HL-60/S4 (cell line): ENCODE measurements around the gene TRPC3.

Experiments used
- in situ Hi-C: fragments of 300-500 bp; cut with MboI; formaldehyde crosslinking; loops from 2 replicates; pipeline ENCODE4 v1.14.3; 2022; ENCODE audit warnings: low sequenced_read_pairs

Gene TRPC3

DNA sequence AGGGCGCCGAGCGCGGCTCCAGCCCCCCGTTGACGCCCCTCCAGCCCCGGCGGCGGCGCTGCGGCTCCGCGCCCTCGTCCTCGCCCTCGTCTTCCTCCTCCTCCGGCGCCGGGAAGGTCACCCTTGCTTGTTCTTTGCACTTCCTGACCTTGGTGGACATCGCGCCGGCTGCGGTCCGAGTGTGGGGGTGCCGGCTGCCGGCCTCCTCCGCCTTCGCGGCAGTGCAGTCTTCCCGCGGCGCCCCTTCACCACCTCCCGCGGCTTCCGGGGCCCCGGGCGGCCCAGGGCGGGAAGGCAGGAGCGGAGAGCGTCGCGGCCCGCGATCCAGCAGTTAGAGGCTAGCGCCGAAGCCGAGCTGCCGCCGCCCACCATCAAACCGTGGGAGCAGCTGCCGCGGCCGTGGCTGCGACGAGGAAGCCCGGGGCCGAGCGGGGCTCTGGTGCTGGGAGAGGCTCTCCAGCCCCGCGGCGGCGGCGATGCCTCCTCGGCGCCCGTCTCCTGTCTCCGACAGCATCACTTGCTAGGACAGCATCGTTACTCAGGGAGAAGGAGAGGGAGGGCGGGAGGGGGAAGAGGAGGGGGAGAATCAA is at the start of gene TRPC3:
Gene TRPC3 (minus strand): TSS at position 540 of the 590 bp plus-strand sequence. CDS start 380 bp downstream, at position 160.
- in situ Hi-C loops: no loop called here

DNA sequence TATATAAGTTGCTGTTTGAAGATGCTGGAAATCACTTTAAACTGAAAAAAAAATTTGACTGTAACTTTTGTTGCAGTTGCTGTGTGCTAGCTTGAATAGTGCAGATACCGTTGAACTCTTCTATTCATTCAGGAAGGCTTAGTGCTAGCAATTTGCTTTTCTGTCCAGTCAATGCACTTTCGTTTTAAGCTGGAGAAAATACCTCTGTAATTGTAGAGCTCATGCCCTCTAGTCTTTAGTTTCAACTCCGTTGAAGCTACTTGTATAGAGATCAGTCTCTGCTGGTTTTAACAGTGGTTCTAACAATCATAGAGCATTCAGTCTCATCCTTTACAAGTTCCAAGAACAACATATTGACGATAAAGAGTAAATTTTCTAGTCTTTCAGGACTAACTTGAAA is 49.0 kb upstream of the TRPC3 start:
- in situ Hi-C loops: no loop called here

DNA sequence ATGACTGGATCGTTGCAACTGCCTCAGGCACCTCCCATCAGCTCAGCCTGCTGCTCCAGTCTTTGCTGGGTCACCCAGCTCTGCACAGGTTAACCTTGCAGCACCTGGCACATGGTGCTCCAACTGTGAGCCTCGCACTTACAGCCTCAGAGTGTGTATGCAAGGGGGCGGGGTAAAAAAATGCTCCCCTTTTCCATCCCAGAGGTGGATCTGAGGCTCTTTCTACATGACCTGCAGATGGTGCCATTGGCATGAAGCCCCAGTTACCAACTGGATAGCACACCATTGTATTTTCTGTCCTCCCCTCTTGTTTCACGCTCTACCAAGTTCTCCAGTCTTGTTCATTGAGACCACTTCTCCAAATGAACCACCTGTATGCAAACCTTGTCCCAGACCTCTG is 46.2 kb upstream of the TRPC3 start:
- in situ Hi-C loops: no loop called here

DNA sequence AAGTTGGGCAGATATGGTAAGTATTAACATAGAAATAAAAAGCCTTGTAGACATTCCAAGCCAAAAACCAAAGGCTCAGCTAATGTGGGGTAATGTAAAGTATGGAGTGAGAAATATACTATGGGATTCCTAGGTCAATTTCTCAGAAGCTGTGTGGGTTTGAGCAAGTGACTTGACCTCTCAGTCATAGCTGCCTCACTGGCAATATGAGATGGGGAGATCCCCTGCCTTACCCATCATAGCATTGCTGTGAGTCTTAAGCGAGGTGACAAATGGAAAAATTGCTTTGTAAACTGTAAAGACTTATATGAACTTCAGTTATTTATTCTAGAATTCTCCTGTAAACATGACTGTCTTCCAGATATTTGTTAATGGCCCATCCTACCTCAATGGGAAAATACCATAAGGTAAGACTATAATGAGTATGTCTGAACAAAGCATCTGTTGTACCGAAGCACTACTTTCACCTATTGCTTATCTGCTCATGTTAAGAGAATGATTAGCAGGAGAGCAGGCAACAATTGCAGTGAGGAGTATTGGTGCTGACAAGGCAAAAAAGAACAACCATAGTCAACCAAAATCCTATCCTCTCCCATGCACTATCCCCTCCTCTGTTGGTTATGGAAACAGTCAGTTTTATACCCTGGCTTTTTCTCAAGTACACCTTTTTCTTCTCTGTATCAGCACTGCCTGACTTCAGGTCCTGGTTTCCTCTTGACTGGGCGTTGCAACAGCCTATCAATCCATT is 44.1 kb upstream of the TRPC3 start:
- in situ Hi-C loops: no loop called here

DNA sequence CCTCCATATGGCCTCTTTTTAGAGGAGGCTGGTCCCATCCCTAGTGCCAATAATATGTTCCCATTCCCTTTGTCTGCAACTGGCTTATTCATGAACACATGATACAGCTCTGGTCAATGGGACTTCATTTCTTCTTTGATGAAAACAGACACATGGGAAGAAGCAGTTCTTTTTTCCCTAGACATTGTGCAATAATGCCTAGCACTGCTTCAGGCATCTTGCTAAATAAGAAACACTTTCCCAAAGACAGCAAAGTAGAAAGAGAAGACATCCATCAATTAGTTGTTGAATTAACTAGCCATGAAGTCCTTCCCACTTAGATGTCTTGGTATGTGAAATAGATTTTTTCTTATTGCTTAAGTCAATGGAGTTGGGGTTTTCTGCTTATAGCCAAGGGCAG is 40.1 kb upstream of the TRPC3 start:
- in situ Hi-C loops: no loop called here

DNA sequence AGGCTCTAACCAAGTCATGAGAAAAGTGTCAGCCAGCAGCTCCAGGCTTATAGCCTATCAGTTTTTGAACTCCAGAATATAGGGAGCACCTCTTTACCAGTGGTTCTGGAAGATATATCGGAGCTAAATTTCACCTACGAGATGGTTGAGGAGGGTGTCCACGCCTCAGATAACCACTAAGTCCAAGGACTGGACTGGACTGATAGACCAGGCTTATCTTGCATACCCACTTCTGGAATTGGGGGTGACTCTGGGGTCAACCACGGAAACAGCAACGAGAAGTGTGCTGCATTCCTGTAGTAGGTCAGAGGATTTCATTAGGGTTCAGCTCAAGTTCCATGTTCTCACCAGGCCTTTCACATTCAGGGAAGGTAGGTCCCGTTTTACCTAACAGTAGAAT is 38.6 kb upstream of the TRPC3 start:
- in situ Hi-C loops: no loop called here

DNA sequence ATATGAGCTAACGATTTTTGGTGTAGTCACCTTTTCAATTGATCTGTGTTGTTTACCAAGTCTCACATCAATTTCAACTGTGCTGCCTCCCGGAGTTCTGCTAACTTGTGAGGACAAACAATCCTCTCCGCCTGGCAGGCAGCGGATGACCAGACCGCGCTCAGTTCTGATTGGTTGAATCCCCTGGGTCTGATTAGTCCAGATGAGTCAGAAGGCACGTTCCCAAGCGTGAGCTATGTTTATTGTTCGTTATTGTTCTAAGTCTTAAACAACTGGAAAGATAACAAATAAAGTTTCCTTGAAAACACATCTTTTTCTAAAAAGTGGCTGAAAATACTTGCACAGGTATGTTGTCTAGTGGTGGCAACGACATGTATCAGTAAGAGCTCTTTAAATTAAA is 37.9 kb upstream of the TRPC3 start:
- in situ Hi-C loops: no loop called here

DNA sequence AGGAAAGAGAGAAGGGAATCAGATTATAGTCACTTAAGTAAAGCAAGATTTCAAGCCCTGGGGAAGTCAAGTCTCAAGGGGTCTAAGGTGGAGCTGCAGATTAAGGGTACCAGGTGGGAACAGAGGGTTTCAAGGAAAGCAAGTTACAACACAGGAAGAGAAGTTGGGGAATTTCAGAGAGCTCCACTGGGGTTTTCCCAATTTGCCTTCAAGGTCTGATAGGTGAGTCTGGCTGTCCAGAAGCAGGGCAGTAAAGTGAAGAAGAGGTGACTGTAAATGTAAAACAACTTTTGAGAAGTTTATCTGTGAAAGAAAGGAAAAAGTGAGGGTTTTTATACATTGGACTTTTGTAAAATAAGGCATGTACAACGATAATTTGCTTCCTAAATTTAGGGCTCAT is 37.1 kb upstream of the TRPC3 start:
- in situ Hi-C loops: no loop called here

DNA sequence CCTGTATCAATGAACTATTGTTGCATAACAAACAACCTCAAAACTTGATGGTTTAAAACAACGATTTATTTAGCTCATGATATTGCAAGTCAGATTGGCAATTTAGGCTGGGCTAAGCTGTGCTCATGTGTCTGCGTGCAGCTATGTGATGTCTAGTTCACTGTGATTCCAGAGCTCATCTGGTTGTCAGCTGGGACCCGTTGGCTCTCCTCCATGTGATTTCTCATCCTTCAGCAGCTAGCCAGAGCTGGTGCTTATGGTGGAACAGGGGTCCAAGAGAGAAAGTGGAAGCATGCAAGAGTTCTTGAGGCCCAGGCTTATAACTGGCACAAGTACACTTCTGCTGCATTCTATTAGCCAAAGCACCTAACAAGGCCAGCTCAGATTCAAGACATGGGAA is 28.8 kb upstream of the TRPC3 start:
- in situ Hi-C loops: no loop called here

DNA sequence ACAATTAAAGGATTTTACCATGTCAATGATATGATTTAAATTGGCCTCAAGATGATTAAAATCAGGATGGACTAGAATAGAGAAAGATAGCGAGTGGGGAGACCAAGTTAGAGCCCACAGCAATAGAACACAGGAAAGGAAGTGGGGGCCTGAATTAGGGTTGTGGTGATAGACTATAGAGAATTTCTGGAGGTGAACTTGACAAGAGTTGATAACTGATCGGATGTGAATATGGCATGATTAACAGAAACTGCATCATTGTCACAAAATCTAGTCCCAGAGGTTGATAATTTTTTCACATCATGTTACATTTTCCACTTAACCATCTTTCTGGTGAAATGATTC is 26.3 kb upstream of the TRPC3 start:
- in situ Hi-C loops: no loop called here

DNA sequence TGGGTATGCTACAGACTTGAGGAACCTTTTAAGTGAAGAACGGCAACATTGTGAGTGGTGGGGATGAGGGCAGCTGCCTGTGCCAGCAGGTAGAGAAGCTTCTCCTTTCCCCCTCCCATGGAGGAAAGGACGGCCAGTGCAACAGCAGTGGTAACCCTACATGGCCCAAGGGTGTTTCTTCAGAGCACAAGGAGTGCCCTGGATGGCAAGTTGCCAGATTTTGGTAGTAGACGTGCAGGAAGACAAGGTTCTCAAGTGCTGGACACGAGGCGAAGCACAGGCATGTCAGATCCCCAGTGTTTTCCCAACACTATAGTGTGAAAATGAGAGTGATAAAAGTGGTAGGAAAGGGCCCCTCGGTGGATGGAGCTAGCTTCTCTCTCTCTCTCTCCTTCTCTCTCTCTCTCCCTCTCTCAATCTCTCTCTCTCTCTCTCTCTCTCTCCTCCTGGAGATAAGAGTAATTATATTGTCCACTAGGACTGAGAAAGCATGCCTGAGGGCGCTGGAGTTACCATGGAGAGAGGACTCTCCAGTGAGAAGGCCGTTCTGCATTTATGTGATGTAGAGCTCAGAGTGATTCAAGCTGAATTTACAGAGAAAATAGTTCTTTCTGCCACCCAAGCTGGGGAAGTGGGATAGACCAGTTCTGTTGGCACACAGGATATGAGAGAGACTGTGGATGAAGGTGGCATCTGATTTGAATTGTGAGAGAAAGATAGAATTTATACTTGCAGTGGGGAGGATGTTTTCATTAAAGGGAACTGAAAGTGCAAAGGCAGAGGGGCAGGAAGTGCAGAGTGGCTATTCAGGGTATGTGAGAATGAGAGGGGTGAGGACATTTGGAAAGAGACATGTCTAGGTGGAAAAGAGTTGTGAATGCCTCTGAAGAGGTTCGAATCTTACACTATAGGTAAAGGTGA is 25.7 kb upstream of the TRPC3 start:
- in situ Hi-C loops: no loop called here

DNA sequence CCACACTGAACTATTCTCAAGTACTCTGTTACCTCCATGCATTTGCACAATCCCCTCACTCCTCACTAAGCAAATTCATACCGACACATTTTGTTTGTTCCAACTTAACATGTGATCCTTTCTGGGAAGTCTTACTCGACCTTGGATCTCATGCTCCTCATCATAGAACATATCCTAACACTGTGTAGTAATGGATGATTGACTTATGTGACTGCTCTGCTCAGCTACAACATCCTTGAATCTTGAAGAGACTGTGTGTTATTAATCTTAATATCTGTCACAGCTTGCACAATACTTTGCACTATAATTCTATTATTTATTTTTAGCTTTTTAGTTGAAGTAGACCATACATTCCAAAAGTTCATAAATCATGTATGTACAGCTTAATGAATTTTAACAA is 23.9 kb upstream of the TRPC3 start:
- in situ Hi-C loops: no loop called here

DNA sequence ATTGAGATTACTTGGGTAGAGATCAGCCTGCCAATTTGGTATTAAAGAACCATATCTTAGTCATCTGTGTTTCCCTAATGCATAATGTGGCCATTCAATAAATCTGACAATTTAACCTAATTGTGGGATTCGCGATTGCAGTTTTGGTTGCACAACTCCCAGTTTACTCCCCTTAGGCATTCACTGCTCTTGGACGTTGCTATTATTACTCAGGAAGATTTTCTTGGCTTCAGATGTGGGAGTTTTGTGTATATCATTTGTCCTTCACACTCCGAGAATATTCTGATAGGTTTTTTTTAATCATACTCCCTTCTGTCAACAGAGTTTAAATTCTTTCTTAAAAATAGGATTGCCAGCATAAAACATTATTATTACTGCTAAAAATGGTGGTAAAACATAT is 22.0 kb upstream of the TRPC3 start:
- in situ Hi-C loops: no loop called here

DNA sequence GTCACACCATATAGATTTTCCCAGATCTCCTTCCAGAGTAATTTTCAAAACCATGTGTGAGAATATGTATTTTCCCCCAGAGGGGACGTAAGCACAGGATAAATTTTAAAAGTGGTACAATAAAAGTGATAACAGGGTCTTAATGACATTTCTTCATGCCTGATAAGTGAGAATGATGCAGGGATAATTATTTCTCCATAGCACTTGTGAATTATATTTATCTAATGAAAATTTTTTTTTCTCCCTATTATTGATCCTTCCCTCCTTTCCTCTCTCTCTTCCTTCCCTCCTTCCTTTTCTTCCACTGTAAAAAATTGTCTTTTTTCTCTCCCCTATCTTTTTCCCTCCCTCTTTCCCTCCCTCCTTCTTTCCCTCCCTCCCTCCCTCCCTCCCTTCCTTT is 17.0 kb upstream of the TRPC3 start:
- in situ Hi-C loops: no loop called here

DNA sequence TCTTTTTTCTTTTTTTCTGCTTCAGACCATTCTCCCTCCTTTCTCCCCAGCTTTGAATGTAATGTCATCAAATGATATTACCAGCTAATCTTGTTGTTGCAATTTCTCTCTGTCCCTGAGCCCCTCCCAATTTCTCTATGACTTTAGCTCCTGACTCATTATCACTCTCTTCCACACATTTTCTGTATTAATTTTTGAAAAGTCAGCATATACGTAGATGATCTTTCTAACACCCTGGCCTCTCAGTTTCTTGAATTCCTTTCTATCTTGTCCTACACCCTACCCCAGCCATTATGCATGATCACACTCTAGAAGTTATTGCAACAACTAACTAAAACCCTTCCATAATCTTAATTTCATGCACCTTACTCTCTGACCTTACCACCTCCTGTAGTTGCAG is 13.1 kb upstream of the TRPC3 start:
- in situ Hi-C loops: no loop called here

DNA sequence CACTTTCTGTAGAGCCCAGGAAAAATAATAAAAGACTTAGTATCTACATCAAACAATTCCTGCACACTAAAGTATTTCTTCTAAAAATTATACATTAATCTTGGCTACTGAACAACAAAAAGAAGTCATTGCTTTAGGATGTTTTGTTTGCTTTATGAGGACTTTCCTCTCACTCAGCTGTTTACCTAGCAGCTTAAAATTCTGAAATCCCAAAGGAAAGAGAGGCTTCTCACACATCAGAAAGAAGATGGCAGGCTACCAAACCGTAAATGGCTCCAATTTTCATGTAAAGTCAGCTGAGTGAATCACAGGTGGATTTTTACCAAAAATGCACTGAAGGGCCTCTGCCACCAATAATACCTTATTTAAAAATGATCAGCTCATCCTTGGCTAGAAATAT is 9.0 kb upstream of the TRPC3 start:
- in situ Hi-C loops: no loop called here

DNA sequence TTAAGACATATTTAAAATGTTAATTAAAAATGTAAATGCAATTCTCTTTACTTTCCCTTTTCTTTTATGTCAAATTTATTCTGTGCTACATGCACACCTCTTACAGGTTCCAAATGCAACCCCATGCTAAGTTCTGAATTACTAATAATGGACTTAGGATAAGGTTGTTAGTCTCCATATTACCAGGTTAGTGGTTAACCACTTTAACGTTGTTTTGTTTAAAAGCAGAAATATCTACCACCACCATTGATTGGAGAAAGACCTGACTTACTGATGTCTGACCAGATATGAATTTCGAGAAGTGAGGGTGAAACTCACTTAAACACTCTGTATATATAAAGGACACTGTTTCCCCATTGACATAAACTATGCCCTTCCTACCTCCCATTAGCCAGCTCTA is 6.9 kb upstream of the TRPC3 start:
- in situ Hi-C loops: no loop called here

DNA sequence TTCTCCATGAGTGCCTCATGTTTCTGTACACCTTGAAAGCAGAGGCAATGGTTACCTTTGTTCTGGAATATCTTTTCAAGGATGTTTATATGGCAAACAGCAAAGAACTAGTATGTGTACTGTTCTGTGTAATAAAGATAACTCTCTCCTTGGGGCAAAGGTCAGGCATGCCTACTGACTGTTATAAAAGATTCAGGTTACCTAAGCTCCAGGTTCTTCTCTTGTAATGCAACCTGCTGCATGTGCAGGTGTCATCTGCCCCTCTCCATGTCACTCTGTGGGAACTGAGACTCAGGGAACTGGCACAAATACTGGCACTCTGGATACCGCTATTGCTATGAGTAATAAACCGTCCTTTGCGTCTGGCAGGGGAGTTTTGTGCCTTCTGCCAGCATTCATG is 5.4 kb upstream of the TRPC3 start:
- in situ Hi-C loops: no loop called here

DNA sequence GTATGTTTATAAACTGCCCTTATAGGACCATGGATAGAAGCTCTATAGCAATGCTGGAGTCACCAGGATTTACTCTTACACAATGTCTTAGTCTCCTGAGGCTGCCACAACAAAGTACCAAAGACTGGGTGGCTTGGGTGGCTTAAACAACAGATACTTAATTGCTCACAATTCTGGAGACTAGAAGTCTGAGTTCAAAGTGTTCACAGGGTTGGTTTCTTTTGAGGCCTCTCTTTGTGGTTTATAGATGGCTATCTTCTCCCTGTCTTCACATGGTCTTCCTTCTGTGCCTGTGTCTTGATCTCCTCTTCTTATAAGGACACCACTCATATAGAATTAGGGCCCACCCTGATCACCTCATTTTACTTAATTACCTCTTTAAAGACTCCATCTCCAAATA is 2.0 kb upstream of the TRPC3 start:
- in situ Hi-C loops: no loop called here

DNA sequence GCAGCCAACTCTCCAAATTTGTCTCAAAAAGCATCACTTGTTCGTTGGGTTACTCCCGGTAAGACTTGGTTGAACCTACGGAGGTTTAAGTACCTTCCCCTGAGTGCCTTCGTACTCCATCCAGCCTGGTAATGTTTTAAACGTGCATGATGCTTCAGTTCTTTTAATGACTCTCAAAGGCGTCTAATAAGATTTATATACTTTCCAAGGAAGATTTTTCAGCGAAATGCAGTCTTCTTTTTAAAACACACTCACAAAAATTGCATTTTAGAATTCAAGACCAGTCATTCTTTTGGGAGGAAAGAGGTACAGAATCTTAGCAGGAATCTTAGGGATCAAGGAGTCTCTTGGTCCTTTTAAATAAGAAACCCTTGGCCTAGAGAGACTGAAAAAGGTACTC is 430 bp upstream of the TRPC3 start:
- in situ Hi-C loops: no loop called here

DNA sequence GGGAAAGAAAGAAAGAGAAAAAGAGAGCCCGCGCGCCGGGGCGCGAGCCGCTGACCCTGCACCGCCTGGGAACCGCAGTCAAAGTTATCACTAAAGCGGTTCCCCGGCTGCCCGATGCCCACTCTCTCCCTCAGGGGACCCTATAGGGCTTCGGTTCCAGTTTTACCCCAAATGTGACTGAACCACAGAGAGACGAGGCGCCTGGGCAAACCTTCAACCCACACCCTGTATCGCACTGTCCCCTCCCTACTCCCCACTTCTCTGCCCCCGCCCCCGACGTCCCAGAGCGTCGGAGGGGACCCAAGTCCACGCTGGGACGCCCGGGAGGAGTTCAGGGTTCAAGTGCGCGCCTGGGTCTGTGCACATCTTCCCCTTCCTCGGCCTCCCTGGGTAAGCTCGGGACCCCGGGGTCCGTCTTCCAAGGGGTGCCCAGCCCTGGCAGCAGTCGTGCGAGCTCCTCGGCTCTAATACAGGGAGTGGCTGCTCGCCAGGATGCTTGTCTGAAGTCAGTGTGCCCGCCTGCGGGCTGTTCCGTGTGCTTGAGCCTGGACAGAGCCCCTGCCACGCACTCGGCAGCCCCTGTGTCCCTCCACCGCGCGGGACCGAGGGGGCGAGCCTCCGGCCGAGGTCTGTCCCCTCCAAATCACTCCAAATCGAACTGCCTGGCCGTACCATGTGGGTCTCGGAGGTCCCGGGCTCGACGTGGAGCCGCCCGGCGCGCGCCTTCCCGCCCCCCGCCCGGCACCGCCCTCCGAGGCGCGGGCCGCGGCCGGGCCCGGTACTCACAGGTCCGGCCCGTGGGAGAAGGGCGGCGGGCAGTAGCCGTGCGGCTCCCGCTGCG is 960 bp downstream of the TRPC3 start:
- in situ Hi-C loops: no loop called here
